Astrocyte (in vitro differentiated cells and primary cell): ENCODE measurements around the gene PLCG2. TPM values are rescaled to one million over a fixed set of nuclear protein-coding genes. Genes with fewer than 3 reads are reported as not detected.

ENCODE experiments used
- DNase-seq: peaks from one replicate; pipeline ENCODE4 v3.0.0-alpha.2; 2010; ENCODE audit warnings: low read depth
- FAIRE-seq: peaks from 2 replicates; lab custom pipeline; 2011; peaks lifted over from hg19 to GRCh38; lab: Jason Lieb, UNC
- H2AFZ ChIP-seq: 2 replicates; pipeline ENCODE4 v1.6.0; 2012; ENCODE audit warnings: low read depth, low read length, inconsistent platforms
- H3K27ac ChIP-seq: 2 replicates; pipeline ENCODE4 v1.5.1; 2011; ENCODE audit warnings: low read depth, low read length, inconsistent platforms
- H3K27me3 ChIP-seq: 2 replicates; pipeline ENCODE4 v1.6.0; 2011; ENCODE audit warnings: low read length, inconsistent platforms; ENCODE audit not compliant: insufficient read depth
- H3K36me3 ChIP-seq: 2 replicates; pipeline ENCODE4 v1.5.1; 2011; ENCODE audit warnings: low read length, inconsistent platforms; ENCODE audit not compliant: insufficient read depth
- H3K4me1 ChIP-seq: 2 replicates; pipeline ENCODE4 v1.5.1; 2011; ENCODE audit warnings: low read length, inconsistent platforms; ENCODE audit not compliant: insufficient read depth
- H3K4me2 ChIP-seq: 2 replicates; pipeline ENCODE4 v1.6.0; 2012; ENCODE audit warnings: low read length, inconsistent platforms
- H3K4me3 ChIP-seq: 2 replicates; pipeline ENCODE4 v1.5.1; 2011; ENCODE audit warnings: low read depth, mild to moderate bottlenecking, low read length, inconsistent platforms; ENCODE audit not compliant: insufficient read depth
- H3K79me2 ChIP-seq: 2 replicates; pipeline ENCODE4 v1.6.0; 2012; ENCODE audit warnings: mild to moderate bottlenecking, low read length, inconsistent platforms; ENCODE audit not compliant: insufficient read depth
- H3K9ac ChIP-seq: 2 replicates; pipeline ENCODE4 v1.6.0; 2012; ENCODE audit warnings: mild to moderate bottlenecking, low read length, inconsistent platforms
- H3K9me3 ChIP-seq: 2 replicates; pipeline ENCODE4 v1.5.1; 2012; ENCODE audit warnings: low read depth, mild to moderate bottlenecking, low read length, inconsistent platforms; ENCODE audit not compliant: insufficient read depth
- H4K20me1 ChIP-seq: 2 replicates; pipeline ENCODE4 v1.6.0; 2012; ENCODE audit warnings: low read length, inconsistent platforms; ENCODE audit not compliant: insufficient read depth
- H3K27ac Mint-ChIP-seq: one replicate; pipeline ENCODE4 v1.8.0; 2021; ENCODE audit warnings: mild to moderate bottlenecking, mixed read lengths; ENCODE audit not compliant: unreplicated experiment
- H3K27me3 Mint-ChIP-seq: one replicate; pipeline ENCODE4 v1.8.0; 2021; ENCODE audit warnings: low read depth, mixed read lengths; ENCODE audit not compliant: unreplicated experiment
- H3K36me3 Mint-ChIP-seq: one replicate; pipeline ENCODE4 v1.8.0; 2021; ENCODE audit warnings: low read depth, mixed read lengths; ENCODE audit not compliant: unreplicated experiment
- H3K4me1 Mint-ChIP-seq: one replicate; pipeline ENCODE4 v1.8.0; 2021; ENCODE audit warnings: low read depth, mixed read lengths; ENCODE audit not compliant: unreplicated experiment
- H3K4me3 Mint-ChIP-seq: one replicate; pipeline ENCODE4 v1.8.0; 2021; ENCODE audit warnings: mild to moderate bottlenecking, moderate library complexity, mixed read lengths; ENCODE audit not compliant: unreplicated experiment
- H3K9me3 Mint-ChIP-seq: one replicate; pipeline ENCODE4 v1.8.0; 2021; ENCODE audit warnings: mild to moderate bottlenecking, mixed read lengths; ENCODE audit not compliant: unreplicated experiment
- EZH2 ChIP-seq: IDR thresholded peaks from 2 replicates; pipeline ENCODE4 v1.6.1; 2012; ENCODE audit warnings: mild to moderate bottlenecking, low read length, inconsistent platforms; ENCODE audit not compliant: insufficient read depth
- total RNA-seq: library from RNA; stranded (reverse); gene quantifications from 2 replicates; pipeline ENCODE4 v1.2.1, GENCODE V29; 2021
- TF ChIP-seq, protein P1 (sequence below): IDR thresholded peaks from 2 replicates; pipeline ENCODE4 v1.5.1; 2011; ENCODE audit warnings: low read depth, mild to moderate bottlenecking, inconsistent platforms, low read length, moderate library complexity; ENCODE audit not compliant: insufficient read depth

PLCG2 gene
- total RNA-seq, 1 donor from 2014 or later, result 3.1 TPM

DNA sequence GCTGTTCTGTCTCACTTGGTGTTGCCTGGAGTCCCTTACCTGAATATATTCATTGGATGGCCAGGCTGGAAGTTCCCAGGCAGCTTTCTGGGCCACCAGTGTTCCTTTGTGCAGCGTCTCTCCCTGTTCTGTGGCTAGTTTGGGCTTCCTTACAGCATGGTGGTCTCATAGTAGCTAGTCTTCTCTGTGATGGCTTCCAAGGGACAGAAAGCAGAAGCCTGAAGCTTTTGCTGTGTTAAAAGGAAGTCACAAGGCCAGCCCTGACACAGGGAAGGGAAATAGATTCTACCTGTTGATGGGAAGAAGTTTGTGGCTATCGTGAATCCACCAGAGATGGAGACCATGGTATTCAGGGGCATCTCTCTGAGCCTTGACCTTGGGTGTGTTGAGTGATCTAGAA lies 34.6 kb downstream of the PLCG2 start:
- H3K27me3 ChIP-seq, result peaks cover 3% of the 10 kb centered on the region
- TF ChIP-seq, protein P1, sequence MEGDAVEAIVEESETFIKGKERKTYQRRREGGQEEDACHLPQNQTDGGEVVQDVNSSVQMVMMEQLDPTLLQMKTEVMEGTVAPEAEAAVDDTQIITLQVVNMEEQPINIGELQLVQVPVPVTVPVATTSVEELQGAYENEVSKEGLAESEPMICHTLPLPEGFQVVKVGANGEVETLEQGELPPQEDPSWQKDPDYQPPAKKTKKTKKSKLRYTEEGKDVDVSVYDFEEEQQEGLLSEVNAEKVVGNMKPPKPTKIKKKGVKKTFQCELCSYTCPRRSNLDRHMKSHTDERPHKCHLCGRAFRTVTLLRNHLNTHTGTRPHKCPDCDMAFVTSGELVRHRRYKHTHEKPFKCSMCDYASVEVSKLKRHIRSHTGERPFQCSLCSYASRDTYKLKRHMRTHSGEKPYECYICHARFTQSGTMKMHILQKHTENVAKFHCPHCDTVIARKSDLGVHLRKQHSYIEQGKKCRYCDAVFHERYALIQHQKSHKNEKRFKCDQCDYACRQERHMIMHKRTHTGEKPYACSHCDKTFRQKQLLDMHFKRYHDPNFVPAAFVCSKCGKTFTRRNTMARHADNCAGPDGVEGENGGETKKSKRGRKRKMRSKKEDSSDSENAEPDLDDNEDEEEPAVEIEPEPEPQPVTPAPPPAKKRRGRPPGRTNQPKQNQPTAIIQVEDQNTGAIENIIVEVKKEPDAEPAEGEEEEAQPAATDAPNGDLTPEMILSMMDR, result no peak
- no peak for TF ChIP-seq EZH2
- no peaks in the 10 kb centered on the region for H3K4me1 ChIP-seq
- no peak overlapping the region for H3K4me2 ChIP-seq
- no peak overlapping the region for H3K27ac ChIP-seq
- no peak overlapping the region for H3K4me3 Mint-ChIP-seq
- H3K27me3 Mint-ChIP-seq, result peaks cover 20% of the 10 kb centered on the region
- H3K79me2 ChIP-seq, result no peaks in the 10 kb centered on the region
- H3K9me3 ChIP-seq, result no peaks in the 10 kb centered on the region
- H3K9me3 Mint-ChIP-seq, result peaks cover 14% of the 10 kb centered on the region
- DNase-seq, result no peak
- H3K9ac ChIP-seq, result no peak overlapping the region
- H3K27ac Mint-ChIP-seq, result no peak overlapping the region
- H2AFZ ChIP-seq, result no peak overlapping the region
- H3K4me3 ChIP-seq, result no peak overlapping the region
- no peaks in the 10 kb centered on the region for H3K4me1 Mint-ChIP-seq
- no peaks in the 10 kb centered on the region for H4K20me1 ChIP-seq
- FAIRE-seq, result no peak
- H3K36me3 Mint-ChIP-seq, result peaks cover 3% of the 10 kb centered on the region
- no peaks in the 10 kb centered on the region for H3K36me3 ChIP-seq

DNA sequence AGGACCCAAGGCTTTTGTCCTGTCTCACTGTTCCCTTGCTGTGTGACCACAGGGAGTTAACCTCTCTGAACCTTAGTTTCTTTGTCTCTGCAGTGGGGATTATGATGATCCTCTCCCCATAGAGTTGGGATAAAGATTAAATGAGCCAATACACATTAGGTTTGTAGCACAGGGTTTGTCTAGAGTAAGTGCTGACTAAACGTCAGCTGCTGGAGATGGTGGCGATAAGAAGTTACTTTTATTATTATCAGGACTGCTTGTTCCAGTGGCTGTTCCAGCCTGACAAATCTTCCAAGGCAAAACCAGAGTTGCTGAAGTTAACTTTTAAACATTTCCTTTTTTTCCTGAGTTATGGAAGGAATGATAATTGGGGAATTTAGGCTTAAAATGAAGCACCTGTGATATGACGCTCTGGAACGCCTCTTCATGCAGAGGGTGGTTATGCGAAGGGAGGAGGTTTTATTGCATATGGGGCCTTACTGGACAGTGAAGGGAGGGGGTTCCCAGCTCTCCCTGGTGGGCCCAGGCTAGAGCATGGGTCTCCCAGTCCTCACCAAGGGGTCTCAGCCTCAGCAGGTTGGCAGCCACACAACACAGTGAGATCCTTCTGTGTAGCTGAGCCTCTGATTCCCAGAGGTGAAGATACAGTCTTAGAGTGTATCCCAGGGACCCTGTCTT lies 35.8 kb downstream of the PLCG2 start:
- peaks cover 14% of the 10 kb centered on the region for H3K9me3 Mint-ChIP-seq
- no peak for DNase-seq
- no peak overlapping the region for H3K4me2 ChIP-seq

DNA sequence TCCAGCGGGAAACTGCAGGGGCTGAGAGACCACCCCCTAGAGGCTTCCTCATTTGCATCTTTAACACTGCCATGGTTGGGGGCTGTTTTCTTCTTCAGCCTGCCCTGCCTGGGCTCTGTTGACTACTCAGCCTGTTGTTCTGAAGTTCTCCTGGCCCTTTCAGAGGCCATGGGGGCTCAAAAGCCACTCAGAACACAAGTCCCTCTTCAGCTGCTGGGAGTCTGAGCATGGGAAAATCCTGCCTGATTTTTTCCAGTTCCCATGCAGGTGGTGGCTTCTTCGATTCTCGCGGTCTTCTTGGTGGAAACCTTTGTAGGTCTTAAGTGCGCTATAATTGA lies 36.3 kb downstream of the PLCG2 start:
- Histone ChIP-seq H3K4me3 (no peak overlapping the region), H3K27ac (no peak overlapping the region), H2AFZ (no peak overlapping the region), H3K79me2 (no peaks in the 10 kb centered on the region), H3K27me3 (peaks cover 3% of the 10 kb centered on the region), H4K20me1 (no peaks in the 10 kb centered on the region), H3K9me3 (no peaks in the 10 kb centered on the region), H3K9ac (no peak overlapping the region), H3K36me3 (no peaks in the 10 kb centered on the region), H3K4me1 (no peaks in the 10 kb centered on the region), H3K4me2 (no peak overlapping the region)
- TF ChIP-seq EZH2, result no peak
- TF ChIP-seq, protein P1, result no peak
- H3K27ac Mint-ChIP-seq, result no peak overlapping the region
- H3K36me3 Mint-ChIP-seq, result peaks cover 3% of the 10 kb centered on the region
- no peak overlapping the region for H3K4me3 Mint-ChIP-seq
- peaks cover 14% of the 10 kb centered on the region for H3K9me3 Mint-ChIP-seq
- H3K27me3 Mint-ChIP-seq, result peaks cover 20% of the 10 kb centered on the region
- H3K4me1 Mint-ChIP-seq, result no peaks in the 10 kb centered on the region
- DNase-seq (no peak), FAIRE-seq (no peak)

More for the DNA sequence above, 35.8 kb downstream of the PLCG2 start:
- FAIRE-seq, result no peak
- Histone ChIP-seq H3K79me2 (no peaks in the 10 kb centered on the region), H4K20me1 (no peaks in the 10 kb centered on the region), H2AFZ (no peak overlapping the region), H3K27me3 (peaks cover 3% of the 10 kb centered on the region), H3K9ac (no peak overlapping the region), H3K27ac (no peak overlapping the region), H3K36me3 (no peaks in the 10 kb centered on the region), H3K4me1 (no peaks in the 10 kb centered on the region), H3K9me3 (no peaks in the 10 kb centered on the region), H3K4me3 (no peak overlapping the region)
- H3K36me3 Mint-ChIP-seq, result peaks cover 3% of the 10 kb centered on the region
- H3K4me3 Mint-ChIP-seq, result no peak overlapping the region
- H3K4me1 Mint-ChIP-seq, result no peaks in the 10 kb centered on the region
- no peak overlapping the region for H3K27ac Mint-ChIP-seq
- TF ChIP-seq, protein P1, result no peak
- no peak for TF ChIP-seq EZH2
- peaks cover 20% of the 10 kb centered on the region for H3K27me3 Mint-ChIP-seq
